NCI-H2171 treated with DMSO at 0.1 percent for 48 hours (cell line): Measurements from ENCODE around the gene TMEM269.

Source experiments
- DNase-seq: peaks from one replicate; lab custom pipeline; 2025; lab: John Stamatoyannopoulos, UW

The TMEM269 gene

GRCh38 chr1:42848823-42849537 lies 64.2 kb downstream of the TMEM269 start:
- no peak for DNase-seq

GRCh38 chr1:42849944-42850343 lies 65.2 kb downstream of the TMEM269 start:
- no peak for DNase-seq
